Stimulated activated naive CD8-positive, alpha-beta T cell treated with anti-CD3 and anti-CD28 coated beads, Interleukin-15, amount 100 ng/mL, for 72 hours (primary cell): ENCODE results near the gene DCTN2.

Experiments used
- ATAC-seq: fragments of 150-1000 bp; cut with Tn5 transposase; 2 replicates; pipeline ENCODE4 v1.10.0; 2021; ENCODE audit warnings: mild to moderate bottlenecking, moderate library complexity
- DNase-seq, 2 donors: peaks; one replicate each; pipeline ENCODE4 v3.0.0; 2021 to 2022
- H3K27ac Mint-ChIP-seq, 2 donors: one replicate each; pipeline ENCODE4 v1.8.0; 2022; ENCODE audit warnings: mild to moderate bottlenecking in 2 of 2, mixed read lengths in 2 of 2, moderate library complexity in 2 of 2
- H3K27me3 Mint-ChIP-seq: one replicate; pipeline ENCODE4 v1.8.0; 2022; ENCODE audit warnings: mixed read lengths
- H3K4me1 Mint-ChIP-seq: one replicate; pipeline ENCODE4 v1.8.0; 2022; ENCODE audit warnings: mild to moderate bottlenecking, mixed read lengths
- H3K4me3 Mint-ChIP-seq, 2 donors: one replicate each; pipeline ENCODE4 v1.8.0; 2022; ENCODE audit warnings: mild to moderate bottlenecking in 2 of 2, mixed read lengths in 2 of 2, moderate library complexity in 1 of 2
- H3K9me3 Mint-ChIP-seq, 2 donors: one replicate each; pipeline ENCODE4 v1.8.0; 2022; ENCODE audit warnings: mixed read lengths in 2 of 2

The DCTN2 gene

DNA sequence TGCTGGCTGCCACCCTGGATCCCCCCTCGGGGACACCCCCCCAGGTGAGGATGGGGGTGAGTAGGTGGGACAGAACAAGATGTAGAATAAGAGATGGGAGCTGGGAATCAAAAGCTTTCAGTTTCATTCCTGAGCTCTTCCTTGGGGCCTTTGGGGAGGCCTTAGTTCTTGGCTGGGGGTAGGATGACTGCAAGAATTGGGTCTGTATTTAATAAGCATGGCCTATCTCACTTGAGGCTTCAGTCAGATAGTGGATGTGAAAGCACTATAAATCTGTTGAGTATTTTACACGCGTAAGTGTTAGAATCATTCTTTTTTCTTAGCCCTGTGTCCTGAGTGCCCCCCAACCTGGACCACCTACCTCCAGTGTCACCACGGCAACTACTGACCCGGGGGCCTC lies 19.8 kb downstream of the DCTN2 start:
- no peaks in the 10 kb centered on the region for H3K27me3 Mint-ChIP-seq
- ATAC-seq (no peak), DNase-seq (no peak)
- H3K4me1 Mint-ChIP-seq, result peaks cover 64% of the 10 kb centered on the region
- H3K27ac Mint-ChIP-seq, result peak overlapping the region in 1 of 2 donors; percentile 94
- no peaks in the 10 kb centered on the region for H3K9me3 Mint-ChIP-seq
- no peak overlapping the region for H3K4me3 Mint-ChIP-seq

DNA sequence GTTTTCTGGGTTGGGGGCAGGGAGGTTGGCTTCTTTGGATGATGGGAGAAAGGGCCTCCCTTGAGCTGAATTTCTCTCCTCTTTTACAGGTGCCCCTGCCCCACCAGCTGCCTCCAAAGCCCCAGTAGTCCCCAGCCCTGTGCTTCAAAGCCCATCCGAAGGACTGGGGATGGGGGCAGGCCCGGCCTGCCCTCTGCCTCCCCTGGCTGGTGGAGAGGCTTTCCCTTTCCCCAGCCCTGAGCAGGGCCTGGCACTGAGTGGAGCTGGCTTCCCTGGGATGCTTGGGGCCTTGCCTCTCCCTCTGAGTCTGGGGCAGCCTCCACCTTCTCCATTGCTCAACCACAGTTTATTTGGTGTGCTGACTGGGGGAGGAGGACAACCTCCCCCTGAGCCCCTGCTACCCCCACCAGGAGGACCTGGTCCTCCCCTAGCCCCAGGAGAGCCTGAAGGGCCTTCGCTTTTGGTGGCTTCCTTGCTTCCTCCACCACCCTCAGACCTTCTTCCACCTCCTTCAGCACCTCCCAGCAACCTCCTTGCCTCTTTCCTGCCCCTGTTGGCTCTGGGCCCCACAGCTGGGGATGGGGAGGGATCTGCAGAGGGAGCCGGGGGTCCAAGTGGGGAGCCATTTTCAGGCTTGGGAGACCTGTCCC lies 20.4 kb downstream of the DCTN2 start:
- no peak overlapping the region for H3K4me3 Mint-ChIP-seq
- ATAC-seq (no peak), DNase-seq (no peak)
- no peaks in the 10 kb centered on the region for H3K9me3 Mint-ChIP-seq
- H3K4me1 Mint-ChIP-seq, result peaks cover 69% of the 10 kb centered on the region
- H3K27me3 Mint-ChIP-seq, result no peaks in the 10 kb centered on the region
- peak overlapping the region; percentile 25 to 94 for H3K27ac Mint-ChIP-seq

DNA sequence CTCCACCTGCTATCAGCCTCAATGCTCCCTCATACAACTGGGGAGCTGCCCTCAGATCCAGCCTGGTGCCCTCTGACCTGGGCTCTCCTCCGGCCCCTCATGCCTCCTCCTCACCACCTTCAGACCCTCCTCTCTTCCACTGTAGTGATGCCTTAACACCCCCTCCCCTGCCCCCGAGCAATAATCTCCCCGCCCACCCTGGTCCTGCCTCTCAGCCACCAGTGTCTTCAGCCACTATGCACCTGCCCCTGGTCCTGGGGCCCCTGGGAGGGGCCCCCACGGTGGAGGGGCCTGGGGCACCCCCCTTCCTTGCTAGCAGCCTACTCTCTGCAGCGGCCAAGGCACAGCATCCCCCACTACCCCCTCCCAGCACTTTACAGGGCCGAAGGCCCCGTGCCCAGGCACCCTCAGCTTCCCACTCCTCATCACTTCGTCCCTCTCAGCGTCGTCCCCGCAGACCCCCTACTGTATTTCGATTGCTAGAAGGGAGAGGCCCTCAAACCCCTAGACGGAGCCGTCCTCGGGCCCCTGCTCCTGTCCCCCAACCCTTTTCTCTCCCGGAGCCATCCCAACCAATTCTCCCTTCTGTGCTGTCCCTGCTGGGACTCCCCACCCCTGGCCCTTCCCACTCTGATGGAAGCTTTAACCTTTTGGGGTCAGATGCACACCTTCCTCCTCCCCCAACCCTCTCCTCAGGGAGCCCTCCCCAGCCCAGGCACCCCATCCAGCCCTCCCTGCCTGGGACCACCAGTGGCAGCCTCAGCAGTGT lies 21.2 kb downstream of the DCTN2 start:
- ATAC-seq (no peak), DNase-seq (no peak)
- Mint-ChIP-seq H3K27me3 (no peaks in the 10 kb centered on the region), H3K27ac (peak overlapping the region in 1 of 2 donors; percentile 94), H3K4me1 (peaks cover 77% of the 10 kb centered on the region), H3K4me3 (no peak overlapping the region), H3K9me3 (no peaks in the 10 kb centered on the region)

DNA sequence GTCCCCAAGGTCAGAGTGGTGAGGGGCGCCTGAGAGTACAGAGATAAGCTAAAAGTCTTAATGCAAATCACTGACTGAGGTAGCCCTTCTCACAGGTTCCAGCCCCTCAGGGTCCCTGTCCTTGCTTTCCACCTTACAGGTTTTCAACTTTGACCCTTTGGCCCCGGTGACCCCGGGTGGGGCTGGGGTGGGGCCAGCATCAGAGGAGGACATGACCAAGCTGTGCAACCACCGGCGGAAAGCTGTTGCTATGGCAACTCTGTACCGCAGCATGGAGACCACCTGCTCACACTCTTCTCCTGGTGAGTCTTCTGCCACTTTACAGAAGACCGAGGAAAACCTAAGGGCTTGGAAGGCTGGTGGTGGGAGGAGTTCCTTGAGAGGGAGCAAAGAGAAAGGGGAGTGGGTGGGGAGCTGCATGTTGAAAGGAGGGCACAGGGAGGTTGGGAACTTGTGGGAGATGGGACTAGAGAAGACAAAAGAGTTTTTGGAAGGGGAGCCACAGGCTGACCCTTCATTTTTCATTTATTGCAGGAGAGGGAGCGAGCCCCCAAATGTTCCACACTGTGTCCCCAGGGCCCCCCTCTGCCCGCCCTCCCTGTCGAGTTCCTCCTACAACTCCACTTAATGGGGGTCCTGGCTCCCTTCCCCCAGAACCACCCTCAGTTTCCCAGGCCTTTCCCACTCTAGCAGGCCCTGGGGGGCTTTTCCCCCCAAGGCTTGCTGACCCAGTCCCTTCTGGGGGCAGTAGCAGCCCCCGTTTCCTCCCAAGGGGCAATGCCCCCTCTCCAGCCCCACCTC lies 22.0 kb downstream of the DCTN2 start:
- peaks cover 84% of the 10 kb centered on the region for H3K4me1 Mint-ChIP-seq
- ATAC-seq (no peak), DNase-seq (no peak)
- no peaks in the 10 kb centered on the region for H3K27me3 Mint-ChIP-seq
- H3K27ac Mint-ChIP-seq, result peak overlapping the region in 1 of 2 donors; percentile 67
- peak overlapping the region; percentile 96 to 98 for H3K4me3 Mint-ChIP-seq
- no peaks in the 10 kb centered on the region for H3K9me3 Mint-ChIP-seq

DNA sequence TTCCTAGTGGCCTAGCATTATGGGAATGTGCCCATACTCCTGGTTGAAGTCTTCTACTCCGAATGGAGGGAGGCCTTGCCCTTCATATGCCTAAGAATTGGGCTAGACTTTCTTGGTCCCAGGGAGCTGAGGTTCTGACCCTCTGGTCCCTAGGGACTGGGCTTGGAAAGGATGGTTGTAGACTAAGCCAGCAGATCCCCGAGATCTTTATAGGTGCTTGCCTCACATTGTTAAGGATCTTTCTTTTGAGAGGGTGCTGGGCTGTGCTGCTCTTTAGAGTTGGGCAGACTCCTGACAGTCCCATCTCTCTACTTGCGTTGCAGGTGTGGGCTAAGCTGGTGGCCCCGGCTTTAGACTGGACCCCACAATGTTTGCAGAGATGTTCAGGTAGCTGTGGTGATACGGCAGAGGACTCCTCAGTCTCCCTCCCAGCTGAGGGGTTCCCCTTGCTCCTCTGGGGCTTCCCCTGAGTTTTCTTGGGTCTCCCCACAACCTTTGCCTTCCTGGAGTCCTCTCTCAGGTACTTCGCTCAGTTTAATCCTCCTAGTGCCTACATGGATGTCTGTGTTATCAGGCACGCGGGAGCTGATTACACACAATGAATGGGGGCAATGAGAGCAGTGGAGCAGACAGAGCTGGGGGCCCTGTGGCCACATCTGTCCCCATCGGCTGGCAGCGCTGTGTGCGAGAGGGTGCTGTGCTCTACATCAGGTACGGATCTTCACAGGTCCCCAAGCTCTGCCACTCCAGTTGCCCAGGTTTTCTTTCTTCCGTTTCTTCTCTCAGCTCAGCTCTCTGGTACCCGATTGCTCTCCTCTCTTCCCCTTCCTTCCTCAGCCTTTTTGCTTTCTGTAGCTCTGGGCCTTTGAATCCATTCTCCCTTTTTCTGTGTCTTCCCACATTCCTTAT lies 23.0 kb downstream of the DCTN2 start:
- no peak for ATAC-seq
- no peaks in the 10 kb centered on the region for H3K9me3 Mint-ChIP-seq
- H3K4me1 Mint-ChIP-seq, result peaks cover 80% of the 10 kb centered on the region
- DNase-seq, result peak; percentile 32 to 43
- peak overlapping the region; percentile 96 to 98 for H3K4me3 Mint-ChIP-seq
- no peaks in the 10 kb centered on the region for H3K27me3 Mint-ChIP-seq
- peak overlapping the region; percentile 51 to 91 for H3K27ac Mint-ChIP-seq

DNA sequence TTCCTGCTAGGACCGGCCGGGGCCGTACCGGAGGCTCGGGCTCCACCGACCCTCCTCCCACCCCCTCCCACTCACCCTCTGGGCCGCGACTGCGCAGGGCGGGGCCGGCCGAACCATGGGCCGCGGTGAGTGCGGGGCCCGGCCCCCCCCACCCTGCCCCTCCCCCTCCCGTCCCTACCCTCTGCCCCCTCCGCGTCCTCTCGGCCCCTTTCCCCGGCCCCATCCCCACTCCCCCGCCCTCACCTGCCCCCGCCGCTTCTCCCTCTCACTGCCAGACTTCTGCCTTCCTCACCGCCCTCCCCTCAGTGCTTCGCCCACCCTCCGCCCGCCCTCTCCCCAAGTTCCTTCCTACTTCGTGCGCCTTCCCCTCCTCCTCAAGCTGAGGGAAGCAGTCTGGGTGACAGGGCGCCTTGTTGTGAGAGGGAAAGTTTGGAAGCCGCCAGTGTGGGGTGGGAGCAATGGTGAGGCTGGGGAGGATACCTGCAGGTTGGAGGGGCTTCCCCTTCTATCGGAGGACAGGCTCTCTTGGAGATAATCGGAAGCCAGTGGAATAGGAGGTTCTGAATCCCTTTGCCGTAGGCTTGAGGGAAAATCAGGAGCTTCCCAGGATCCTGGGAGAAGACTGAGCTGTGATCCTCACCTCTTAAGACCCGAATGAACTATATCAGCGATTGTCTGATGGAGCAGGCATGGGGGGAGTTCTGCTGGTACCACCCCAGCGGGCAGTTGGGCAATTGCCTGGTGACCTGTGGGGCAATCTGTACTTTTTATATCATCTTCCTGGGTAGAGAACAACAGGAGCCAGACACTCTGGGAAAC lies 23.9 kb downstream of the DCTN2 start:
- Mint-ChIP-seq H3K4me3 (peak overlapping the region; percentile 96 to 98), H3K27me3 (no peaks in the 10 kb centered on the region), H3K27ac (peak overlapping the region; percentile 50 to 91), H3K4me1 (peaks cover 84% of the 10 kb centered on the region), H3K9me3 (no peaks in the 10 kb centered on the region)
- ATAC-seq, result no peak
- DNase-seq, result no peak

DNA sequence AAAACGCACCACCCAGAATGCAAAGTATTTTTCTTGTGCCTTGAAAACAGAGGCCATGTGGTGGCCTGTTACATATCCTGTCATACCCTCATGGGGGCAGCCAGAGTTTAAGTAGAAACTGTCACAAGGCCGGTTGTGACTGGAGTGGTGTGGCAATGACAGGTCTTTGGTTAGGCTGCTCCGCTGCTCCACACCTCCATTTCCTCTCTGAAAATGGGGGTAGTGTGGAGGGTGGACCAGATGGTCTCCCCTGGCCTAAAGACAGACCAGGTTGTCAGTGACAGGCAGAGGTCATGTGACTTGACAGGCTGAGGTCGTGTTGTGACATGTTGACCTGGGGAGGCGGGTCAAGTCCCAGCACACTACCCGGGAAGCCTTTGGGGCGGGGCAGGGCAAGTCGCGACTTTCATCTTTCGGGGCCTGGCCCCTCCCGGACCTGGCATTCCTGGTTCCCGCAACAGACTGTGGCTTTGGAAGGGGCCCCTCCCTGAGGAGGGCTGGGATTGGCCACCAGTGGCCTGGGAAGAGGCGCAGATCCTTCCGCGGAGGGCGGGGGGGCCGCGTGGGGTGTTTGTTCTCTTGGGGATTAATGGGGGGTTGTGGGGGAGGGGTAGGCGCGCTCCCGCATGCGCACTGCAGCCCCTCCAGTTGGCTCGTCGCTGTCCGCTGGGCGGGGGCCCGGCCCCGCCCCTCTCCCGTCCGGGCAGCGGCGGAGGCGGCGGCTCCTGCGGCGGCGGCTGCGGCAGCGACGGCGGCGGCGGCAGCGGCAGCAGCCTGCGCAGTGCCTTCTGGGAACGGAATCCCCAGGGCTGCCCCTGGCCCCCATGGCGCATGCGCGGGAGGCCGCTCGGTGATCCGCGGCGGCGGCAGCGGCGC lies 24.7 kb downstream of the DCTN2 start, which contains the start of gene MBD6:
TSS of gene MBD6 (plus strand) at position 814 of the 876 bp plus-strand sequence. CDS start 1,480 bp downstream, outside the sequence.
- H3K4me1 Mint-ChIP-seq, result peaks cover 88% of the 10 kb centered on the region
- ATAC-seq (peak; percentile 66), DNase-seq (peak; percentile 95 to 96)
- peak within 1 kb of the TSS; percentile 96 to 98 for H3K4me3 Mint-ChIP-seq
- H3K9me3 Mint-ChIP-seq, result no peaks in the 10 kb centered on the region
- peak within 1 kb of the TSS; percentile 99 to 100 for H3K27ac Mint-ChIP-seq
- no peaks in the 10 kb centered on the region for H3K27me3 Mint-ChIP-seq

DNA sequence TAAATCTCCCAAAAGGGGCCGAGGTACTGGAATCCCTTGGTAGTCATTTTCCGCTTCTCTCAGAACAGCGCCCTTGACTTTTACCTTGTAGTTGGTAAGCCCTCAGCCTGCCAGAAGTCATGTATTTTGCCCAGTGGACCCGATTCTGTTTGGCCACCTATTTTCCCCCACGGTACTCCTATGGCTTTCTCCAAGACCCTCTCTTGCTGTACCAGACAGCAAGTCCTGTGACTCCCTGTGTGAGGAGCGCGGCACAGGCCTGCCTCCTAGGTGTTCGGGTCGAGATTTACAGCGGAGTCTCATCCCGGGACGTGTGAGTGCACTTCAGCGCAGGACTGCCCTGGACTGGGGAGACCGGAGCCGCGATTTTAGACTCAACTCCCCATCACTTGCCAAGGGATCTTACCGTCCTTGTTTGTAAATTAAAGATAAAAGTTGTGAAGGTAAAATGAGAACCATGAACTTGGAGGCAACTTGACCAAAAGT lies 25.4 kb downstream of the DCTN2 start:
- ATAC-seq (no peak), DNase-seq (peak in 1 of 2 donors; percentile 54)
- H3K27me3 Mint-ChIP-seq, result no peaks in the 10 kb centered on the region
- no peaks in the 10 kb centered on the region for H3K9me3 Mint-ChIP-seq
- peak overlapping the region; percentile 99 to 100 for H3K27ac Mint-ChIP-seq
- peak overlapping the region; percentile 95 to 97 for H3K4me3 Mint-ChIP-seq
- peaks cover 88% of the 10 kb centered on the region for H3K4me1 Mint-ChIP-seq

DNA sequence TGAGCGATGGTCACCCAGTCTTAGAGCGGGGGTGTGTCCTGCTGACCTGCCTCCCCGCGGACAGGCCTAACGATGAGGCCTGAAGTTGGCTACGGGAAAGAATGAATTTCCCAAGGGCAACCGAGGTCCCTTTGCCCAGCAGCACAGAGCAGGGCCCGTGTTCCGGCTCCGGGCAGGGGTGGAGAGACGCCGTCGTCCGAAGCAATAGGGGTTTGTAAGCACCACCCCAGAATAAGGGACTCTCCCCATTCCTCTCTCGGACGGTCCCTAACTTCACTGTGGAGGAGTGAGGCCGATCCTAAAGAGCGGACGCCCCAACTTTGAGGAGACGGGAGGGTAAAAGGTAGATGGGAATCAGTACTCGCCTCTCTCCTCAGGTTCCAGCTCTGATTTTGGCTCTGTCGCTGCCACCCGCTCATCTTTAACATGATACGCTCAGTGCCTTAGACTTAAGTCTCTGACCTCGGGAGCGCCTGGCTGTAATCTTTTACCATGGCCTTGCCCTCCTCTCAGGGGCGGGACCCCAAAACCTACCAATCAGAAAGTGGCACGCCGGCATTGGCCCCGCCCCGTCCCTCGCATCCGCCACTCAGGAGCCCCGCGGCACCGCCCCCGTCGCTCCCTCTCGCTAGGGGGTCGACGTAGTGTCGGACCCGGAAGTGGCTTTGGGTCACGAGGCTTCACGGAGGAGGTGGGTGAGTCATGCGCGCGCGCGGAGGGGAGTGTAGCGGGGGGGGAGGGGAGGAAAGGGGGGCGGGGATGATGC lies 26.8 kb downstream of the DCTN2 start, which contains the start of gene DDIT3:
TSS of gene DDIT3 (minus strand) at position 462 of the 766 bp plus-strand sequence. CDS start 3,108 bp downstream, outside the sequence.
- Mint-ChIP-seq H3K27me3 (no peaks in the 10 kb centered on the region), H3K4me1 (peaks cover 84% of the 10 kb centered on the region), H3K4me3 (peak within 1 kb of the TSS; percentile 95 to 97), H3K27ac (peak within 1 kb of the TSS; percentile 99 to 100), H3K9me3 (no peaks in the 10 kb centered on the region)
- ATAC-seq (peak; percentile 77), DNase-seq (peak; percentile 100)

DNA sequence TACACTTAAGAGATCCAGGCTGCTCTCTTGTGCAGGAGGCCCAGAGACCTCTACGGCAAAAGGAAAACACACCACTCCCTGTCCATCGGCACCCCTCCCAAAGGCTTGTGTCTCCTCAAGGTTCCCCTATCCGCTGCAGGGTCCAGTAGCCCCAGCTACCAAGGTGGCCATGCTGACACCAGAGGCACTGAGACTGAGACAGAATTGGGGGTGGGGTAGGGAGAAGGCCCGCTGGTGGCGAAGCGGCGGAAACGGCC lies 27.3 kb downstream of the DCTN2 start:
- peak; percentile 0 for ATAC-seq
- Mint-ChIP-seq H3K4me1 (peaks cover 84% of the 10 kb centered on the region), H3K27ac (peak overlapping the region; percentile 99 to 100), H3K4me3 (peak overlapping the region; percentile 95 to 97), H3K9me3 (no peaks in the 10 kb centered on the region), H3K27me3 (no peaks in the 10 kb centered on the region)
- DNase-seq, result peak; percentile 60 to 64

DNA sequence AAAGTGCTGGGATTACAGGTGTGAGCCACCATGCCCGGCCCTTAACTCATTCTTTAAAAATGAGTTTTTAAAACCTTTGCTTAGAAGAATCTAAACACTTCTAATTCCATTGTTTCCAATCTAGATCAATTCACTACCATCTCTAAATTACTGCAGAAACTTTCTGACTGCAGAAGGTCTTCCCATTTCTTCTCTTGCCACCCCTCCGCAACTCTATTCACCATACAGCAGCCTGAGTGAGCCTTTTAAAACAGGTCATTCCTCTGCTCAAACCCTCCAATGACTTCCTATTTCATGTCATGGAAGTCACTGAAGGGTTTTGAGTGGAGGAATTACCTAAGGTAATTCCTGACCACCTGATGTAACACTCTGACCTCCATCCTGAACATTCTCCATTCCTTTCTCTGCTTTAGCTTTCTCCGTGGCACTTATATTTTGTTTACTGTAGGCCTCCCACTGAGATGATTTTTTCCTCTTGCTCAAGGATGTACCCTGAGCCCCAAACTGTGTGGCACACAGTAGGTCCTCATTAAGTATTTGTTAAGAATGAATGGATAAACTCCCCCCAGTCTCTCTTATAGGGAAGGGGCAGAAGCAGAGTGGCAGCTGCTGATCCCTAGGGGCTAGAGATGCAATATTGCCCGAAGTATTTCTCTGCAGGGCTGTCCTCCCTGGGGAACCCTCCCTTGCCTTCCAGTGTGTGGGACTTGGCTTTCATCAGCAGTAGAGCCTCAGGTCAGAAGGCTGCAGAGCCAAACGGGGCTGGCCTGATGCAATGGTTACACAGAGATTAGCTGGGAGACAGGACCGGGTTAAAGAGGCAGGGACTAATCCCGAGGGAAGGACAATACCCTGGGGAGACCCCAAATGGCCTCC lies 27.8 kb downstream of the DCTN2 start:
- H3K27me3 Mint-ChIP-seq, result no peaks in the 10 kb centered on the region
- peaks cover 83% of the 10 kb centered on the region for H3K4me1 Mint-ChIP-seq
- H3K27ac Mint-ChIP-seq, result peak overlapping the region; percentile 99 to 100
- H3K9me3 Mint-ChIP-seq, result no peaks in the 10 kb centered on the region
- no peak for ATAC-seq
- DNase-seq, result no peak
- peak overlapping the region; percentile 95 to 97 for H3K4me3 Mint-ChIP-seq
